Neuronal stem cell (in vitro differentiated cells): Measurements from ENCODE around the gene ASCC2.

Source experiments
- DNase-seq: peaks from one replicate; pipeline ENCODE4 v3.0.0-alpha.2; 2013; ENCODE audit warnings: low spot score
- H2AFZ ChIP-seq: one replicate; pipeline ENCODE4 v1.6.1; 2013; ENCODE audit warnings: mild to moderate bottlenecking, low read length, inconsistent platforms
- H2AK5ac ChIP-seq: 2 replicates; pipeline ENCODE4 v1.6.1; 2013; ENCODE audit warnings: low read depth, mild to moderate bottlenecking, inconsistent platforms, low read length, moderate library complexity, mixed read lengths
- H2BK120ac ChIP-seq: 2 replicates; pipeline ENCODE4 v1.6.1; 2013; ENCODE audit warnings: low read depth, mild to moderate bottlenecking, inconsistent platforms, low read length, moderate library complexity, mixed read lengths
- H2BK12ac ChIP-seq: one replicate; pipeline ENCODE4 v1.6.1; 2013; ENCODE audit warnings: low read length, inconsistent platforms
- H2BK15ac ChIP-seq: 2 replicates; pipeline ENCODE4 v1.6.1; 2013; ENCODE audit warnings: mild to moderate bottlenecking, low read length, inconsistent platforms, mixed read lengths
- H2BK5ac ChIP-seq: one replicate; pipeline ENCODE4 v1.6.1; 2013; ENCODE audit warnings: inconsistent platforms, mild to moderate bottlenecking, low read length, moderate library complexity
- H3K14ac ChIP-seq: one replicate; pipeline ENCODE4 v1.6.1; 2013; ENCODE audit warnings: low read length, inconsistent platforms
- H3K18ac ChIP-seq: 2 replicates; pipeline ENCODE4 v1.6.1; 2013; ENCODE audit warnings: low read length, inconsistent platforms
- H3K23ac ChIP-seq: 2 replicates; pipeline ENCODE4 v1.6.1; 2013; ENCODE audit warnings: low read depth, mild to moderate bottlenecking, mixed read lengths, low read length, inconsistent platforms; ENCODE audit not compliant: poor library complexity
- H3K27ac ChIP-seq: replicated peaks from 3 replicates; pipeline ENCODE4 v1.5.1; 2013; ENCODE audit warnings: low read length, inconsistent platforms
- H3K27me3 ChIP-seq, 3 experiments: 2 replicates each; pipeline ENCODE4 v1.6.1; 2013; ENCODE audit warnings: low read length in 3 of 3, mild to moderate bottlenecking in 2 of 3, inconsistent platforms in 1 of 3, low read depth in 1 of 3, mixed read lengths in 1 of 3, moderate library complexity in 1 of 3; ENCODE audit not compliant: control insufficient read depth in 3 of 3, insufficient read depth in 3 of 3
- H3K36me3 ChIP-seq, 2 donors: replicated peaks in 1 of 2; 2 replicates each; pipeline ENCODE4 v1.6.1; 2013; ENCODE audit warnings: low read length in 2 of 2; ENCODE audit not compliant: control insufficient read depth in 2 of 2, insufficient read depth in 2 of 2
- H3K4ac ChIP-seq: 2 replicates; pipeline ENCODE4 v1.6.1; 2013; ENCODE audit warnings: inconsistent platforms, mild to moderate bottlenecking, low read length, moderate library complexity
- H3K4me1 ChIP-seq, 2 donors: 1 replicate in 1 of 2; 2 replicates in 1 of 2; pipeline ENCODE4 v1.6.1; 2013; ENCODE audit warnings: low read length in 2 of 2, low read depth in 1 of 2; ENCODE audit not compliant: control insufficient read depth in 2 of 2, insufficient read depth in 1 of 2
- H3K4me2 ChIP-seq: one replicate; pipeline ENCODE4 v1.6.1; 2013; ENCODE audit warnings: mild to moderate bottlenecking, low read length, inconsistent platforms; ENCODE audit not compliant: insufficient read depth, poor library complexity, severe bottlenecking
- H3K4me3 ChIP-seq, 2 donors: 2 replicates each; pipeline ENCODE4 v1.5.1; 2013; ENCODE audit warnings: low read length in 2 of 2, mild to moderate bottlenecking in 2 of 2, inconsistent platforms in 1 of 2, moderate library complexity in 1 of 2
- H3K79me1 ChIP-seq: one replicate; pipeline ENCODE4 v1.6.1; 2013; ENCODE audit warnings: low read depth, mild to moderate bottlenecking, inconsistent platforms, low read length, moderate library complexity
- H3K9ac ChIP-seq: one replicate; pipeline ENCODE4 v1.6.1; 2013; ENCODE audit warnings: mild to moderate bottlenecking, low read depth, low read length, inconsistent platforms; ENCODE audit not compliant: poor library complexity
- H3K9me3 ChIP-seq, 2 donors: replicated peaks in 1 of 2; 2 replicates each; pipeline versions ENCODE3 to v1.6.1; 2013; ENCODE audit warnings: low read length in 2 of 2, mild to moderate bottlenecking in 2 of 2, inconsistent platforms in 1 of 2, low read depth in 1 of 2, mixed read lengths in 1 of 2, moderate library complexity in 1 of 2; ENCODE audit not compliant: control insufficient read depth in 2 of 2, insufficient read depth in 1 of 2
- H4K8ac ChIP-seq: one replicate; pipeline ENCODE4 v1.6.1; 2013; ENCODE audit warnings: low read depth, mild to moderate bottlenecking, inconsistent platforms, low read length, moderate library complexity
- H4K91ac ChIP-seq: one replicate; pipeline ENCODE4 v1.6.1; 2013; ENCODE audit warnings: low read length, low read depth, mild to moderate bottlenecking, inconsistent platforms; ENCODE audit not compliant: poor library complexity
- WGBS, 2 donors: extraction: QIAGEN DNeasy Blood & Tissue Kit; methylation state at CpG; one replicate each; pipeline ENCODE4 v1.1.7; 2013; ENCODE audit warnings: missing lambda C conversion rate in 2 of 2, mixed read lengths in 1 of 2; ENCODE audit not compliant: insufficient read length in 2 of 2, insufficient replicate concordance in 1 of 2; ENCODE audit errors: extremely low coverage in 2 of 2; 5-methylcytosine and 5-hydroxymethylcytosine counted together

ASCC2 gene

GRCh38 chr22:29879753-29880152 is 41.7 kb upstream of the ASCC2 start:
- Histone ChIP-seq H2BK15ac (no peak overlapping the region), H2AFZ (no peak overlapping the region), H3K18ac (no peak overlapping the region), H3K4me1 (no peaks in the 10 kb centered on the region), H2BK12ac (no peak overlapping the region), H3K9ac (no peak overlapping the region), H3K23ac (no peak overlapping the region), H3K36me3 (no peaks in the 10 kb centered on the region), H3K27ac (no peak overlapping the region), H3K4ac (no peak overlapping the region), H3K27me3 (peaks cover 0 to 12% (median 0%) of the 10 kb centered on the region in 3 experiments), H4K91ac (no peak overlapping the region), H2BK5ac (no peak overlapping the region), H4K8ac (no peak overlapping the region), H2BK120ac (no peak overlapping the region), H2AK5ac (no peak overlapping the region), H3K4me2 (no peak overlapping the region), H3K14ac (no peak overlapping the region), H3K4me3 (peak overlapping the region in 1 of 2 donors; percentile 46), H3K9me3 (peaks cover 0 to 2% of the 10 kb centered on the region in 2 donors), H3K79me1 (peaks cover 4% of the 10 kb centered on the region)
- DNase-seq: no peak
- no CpG with 5 or more reads among the region's 5 CpGs for WGBS, 2 donors

- no peak overlapping the region for H3K4ac ChIP-seq
- no peak overlapping the region for H3K4me2 ChIP-seq
- no peak overlapping the region for H3K18ac ChIP-seq
- H3K23ac ChIP-seq: no peak overlapping the region
- H3K9me3 ChIP-seq: peaks cover 0 to 2% of the 10 kb centered on the region in 2 donors
- no peak overlapping the region for H3K9ac ChIP-seq
- DNase-seq: no peak
- H2BK15ac ChIP-seq: no peak overlapping the region
- H2AK5ac ChIP-seq: no peak overlapping the region
- H2AFZ ChIP-seq: peak overlapping the region; percentile 21
- no peak overlapping the region for H3K4me3 ChIP-seq
- no peaks in the 10 kb centered on the region for H3K4me1 ChIP-seq
- no peak overlapping the region for H3K14ac ChIP-seq
- H2BK12ac ChIP-seq: no peak overlapping the region
- H2BK120ac ChIP-seq: no peak overlapping the region
- peaks cover 0 to 21% (median 0%) of the 10 kb centered on the region in 3 experiments for H3K27me3 ChIP-seq
- H4K91ac ChIP-seq: no peak overlapping the region
- no peak overlapping the region for H2BK5ac ChIP-seq
- no CpG with 5 or more reads among the region's 2 CpGs for WGBS, 2 donors
- H3K27ac ChIP-seq: no peak overlapping the region
- no peaks in the 10 kb centered on the region for H3K36me3 ChIP-seq
- H4K8ac ChIP-seq: no peak overlapping the region
- H3K79me1 ChIP-seq: no peaks in the 10 kb centered on the region
Observed at GRCh38 chr22:29877620-29878019, 39.5 kb upstream of the ASCC2 start.

- Histone ChIP-seq H4K8ac (no peak overlapping the region), H3K27ac (no peak overlapping the region), H3K4me1 (peaks cover 3 to 5% of the 10 kb centered on the region in 2 donors), H2BK120ac (no peak overlapping the region), H3K36me3 (no peaks in the 10 kb centered on the region), H2AK5ac (no peak overlapping the region), H3K4me2 (no peak overlapping the region), H2BK12ac (no peak overlapping the region), H3K4me3 (no peak overlapping the region), H3K4ac (no peak overlapping the region), H3K9me3 (no peaks in the 10 kb centered on the region), H2BK15ac (no peak overlapping the region), H3K9ac (no peak overlapping the region), H2BK5ac (no peak overlapping the region), H2AFZ (no peak overlapping the region), H3K14ac (no peak overlapping the region), H3K79me1 (no peaks in the 10 kb centered on the region), H3K18ac (no peak overlapping the region), H3K23ac (no peak overlapping the region), H3K27me3 (peaks cover 0 to 29% (median 0%) of the 10 kb centered on the region in 3 experiments), H4K91ac (no peak overlapping the region)
- DNase-seq: no peak
- no CpG with 5 or more reads among the region's 2 CpGs for WGBS, 2 donors
Observed at GRCh38 chr22:29873943-29874342, 35.9 kb upstream of the ASCC2 start.

DNA sequence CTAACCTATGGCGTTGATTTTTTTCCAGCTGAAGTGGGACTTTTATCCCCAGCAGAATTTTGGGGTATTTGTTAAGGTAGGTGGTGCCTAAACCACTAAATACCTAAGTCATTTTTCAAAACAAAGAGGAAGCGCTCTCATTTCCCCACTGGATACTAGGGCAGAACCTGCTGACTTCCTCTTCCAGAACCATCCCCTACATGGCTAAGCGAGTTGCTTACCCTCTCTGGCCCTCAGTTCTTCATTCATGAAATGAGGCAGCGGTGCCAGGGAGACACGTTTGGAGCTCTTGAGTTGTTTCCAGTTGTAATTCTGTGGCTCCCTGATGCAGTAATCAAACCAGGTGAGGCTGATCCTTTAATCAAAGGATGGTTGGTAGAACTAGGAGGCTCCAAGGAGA is 34.9 kb upstream of the ASCC2 start:
- Histone ChIP-seq H3K18ac (no peak overlapping the region), H2AK5ac (no peak overlapping the region), H3K36me3 (no peaks in the 10 kb centered on the region), H3K9me3 (no peaks in the 10 kb centered on the region), H4K8ac (no peak overlapping the region), H2BK5ac (no peak overlapping the region), H3K4me2 (no peak overlapping the region), H3K27ac (no peak overlapping the region), H3K79me1 (no peaks in the 10 kb centered on the region), H3K9ac (no peak overlapping the region), H2BK120ac (no peak overlapping the region), H2BK15ac (no peak overlapping the region), H3K4me1 (peaks cover 3 to 5% of the 10 kb centered on the region in 2 donors), H2BK12ac (no peak overlapping the region), H3K4ac (no peak overlapping the region), H3K27me3 (peaks cover 0 to 27% (median 0%) of the 10 kb centered on the region in 3 experiments), H3K4me3 (no peak overlapping the region), H3K23ac (no peak overlapping the region), H4K91ac (no peak overlapping the region), H2AFZ (no peak overlapping the region), H3K14ac (no peak overlapping the region)
- no peak for DNase-seq
- WGBS, 2 donors: no CpG with 5 or more reads among the region's 5 CpGs
